NCI-H345 (cell line): ENCODE results near the gene IL1RL1.

Experiments used
- DNase-seq: peaks from one replicate; lab custom pipeline; 2025; lab: John Stamatoyannopoulos, UW

The IL1RL1 gene

DNA sequence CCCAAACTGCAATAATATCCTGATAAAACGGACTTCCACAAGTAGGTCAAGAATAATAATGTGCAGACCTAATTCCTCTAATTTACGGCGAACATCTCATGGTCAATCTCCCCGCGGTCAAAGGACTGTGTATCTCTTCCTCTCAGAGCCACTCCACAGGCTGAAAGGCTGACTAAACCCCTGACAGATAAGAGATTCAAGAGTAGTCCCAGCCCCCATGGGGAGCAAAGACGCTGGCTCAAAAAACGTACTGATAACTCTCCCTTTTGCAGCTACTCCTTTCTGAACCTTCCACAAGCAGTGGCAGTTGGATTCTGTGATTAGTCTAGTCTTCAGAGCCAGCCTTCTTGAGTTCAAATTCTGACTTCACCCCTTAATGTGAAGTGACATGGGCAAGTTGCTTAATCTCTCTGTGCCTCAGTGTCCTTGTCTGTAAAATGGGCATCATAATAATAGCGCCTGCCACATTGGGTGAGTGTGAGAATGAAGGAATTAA, 24.6 kb downstream of the IL1RL1 start:
- no peak for DNase-seq

DNA sequence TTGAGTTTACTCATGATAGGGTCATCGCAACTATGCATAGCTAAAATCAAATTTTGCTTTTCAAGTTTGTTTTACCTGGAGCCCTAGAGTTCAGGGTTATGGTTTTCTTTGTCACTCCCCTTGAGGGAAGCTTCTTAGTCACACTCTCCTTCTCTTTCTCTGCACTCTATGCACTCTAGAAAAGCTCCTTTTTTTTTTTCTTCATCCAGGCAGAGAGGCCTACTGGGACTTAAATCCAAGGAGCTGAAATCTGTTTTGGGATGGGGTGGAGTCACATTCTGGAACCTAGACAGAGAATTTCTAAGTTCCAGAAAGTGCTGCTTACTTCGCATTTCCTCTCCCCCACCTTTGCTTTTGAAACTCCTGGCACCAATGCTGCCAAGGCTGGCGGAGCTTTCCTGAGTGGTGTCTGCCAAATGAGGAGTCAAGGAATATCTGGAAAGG, 25.2 kb downstream of the IL1RL1 start:
- DNase-seq, result no peak

DNA sequence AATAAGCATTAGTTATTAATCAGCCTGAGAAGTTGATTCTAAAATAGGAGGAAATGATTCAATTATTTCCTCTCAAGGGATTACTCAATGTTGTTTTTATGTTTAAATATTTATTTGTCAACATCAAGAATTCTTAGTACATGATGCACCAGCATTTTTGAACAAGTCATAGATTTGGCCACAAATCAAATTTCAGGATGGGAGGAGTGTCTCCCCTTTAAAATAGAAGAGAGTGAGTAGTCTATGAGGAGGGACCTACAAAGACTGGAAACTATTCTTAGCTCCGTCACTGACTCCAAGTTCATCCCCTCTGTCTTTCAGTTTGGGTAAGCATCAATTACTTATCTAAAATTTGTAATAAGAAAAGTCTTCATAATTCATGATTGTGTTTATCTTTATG, 25.6 kb downstream of the IL1RL1 start:
- no peak for DNase-seq

DNA sequence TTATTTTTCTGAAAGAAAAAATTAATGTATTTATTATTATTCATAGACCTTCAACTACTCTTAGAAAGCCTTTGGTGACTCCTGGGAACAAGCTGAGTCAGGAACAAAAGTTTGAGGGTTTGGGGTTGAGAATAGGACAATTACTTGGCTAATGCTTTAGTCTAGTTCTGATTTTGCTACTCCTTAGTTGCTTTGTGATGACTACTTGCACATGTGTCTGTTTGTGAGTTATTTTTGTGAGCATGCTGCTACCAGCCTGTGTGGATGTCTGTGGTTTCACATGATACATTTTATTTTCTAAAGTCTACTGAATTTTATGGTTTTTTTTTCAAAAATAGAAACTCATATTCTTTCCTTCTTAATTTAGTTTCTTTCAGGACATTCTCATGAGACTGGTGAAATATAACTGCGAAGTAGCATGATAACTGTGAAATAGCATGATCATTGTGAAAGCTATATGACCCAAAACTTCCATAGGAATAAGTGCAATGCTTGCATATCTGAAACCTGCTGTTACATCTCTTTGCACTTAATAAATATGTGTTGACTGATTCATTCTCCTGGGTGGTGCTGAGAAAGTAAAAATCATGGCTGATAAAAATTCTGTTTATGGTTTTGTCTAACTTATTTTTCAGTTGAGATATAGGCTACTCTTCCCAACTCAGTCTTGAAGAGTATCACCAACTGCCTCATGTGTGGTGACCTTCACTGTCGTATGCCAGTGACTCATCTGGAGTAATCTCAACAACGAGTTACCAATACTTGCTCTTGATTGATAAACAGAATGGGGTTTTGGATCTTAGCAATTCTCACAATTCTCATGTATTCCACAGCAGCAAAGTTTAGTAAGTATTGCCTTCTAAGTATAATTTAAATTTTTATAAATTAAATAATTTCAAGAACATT, 26.4 kb downstream of the IL1RL1 start:
- no peak for DNase-seq

DNA sequence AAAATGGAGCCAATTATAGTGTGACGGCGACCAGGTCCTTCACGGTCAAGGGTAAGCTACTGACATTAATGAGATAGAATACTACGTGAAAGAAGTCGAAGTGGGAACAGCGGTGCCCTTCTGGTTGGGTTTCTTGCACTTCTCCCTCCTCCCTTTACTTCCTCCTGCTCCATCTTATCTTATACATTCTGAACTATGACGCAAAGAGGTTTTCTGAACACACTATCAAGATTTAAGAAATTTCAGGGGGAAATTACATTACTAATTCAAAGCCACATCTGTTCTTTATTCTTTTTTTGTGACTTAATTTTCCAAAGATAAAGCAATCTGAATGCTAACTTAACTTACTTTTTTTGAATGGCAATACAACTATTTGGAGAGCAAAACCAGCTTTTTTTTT, 29.4 kb downstream of the IL1RL1 start:
- DNase-seq, result no peak

DNA sequence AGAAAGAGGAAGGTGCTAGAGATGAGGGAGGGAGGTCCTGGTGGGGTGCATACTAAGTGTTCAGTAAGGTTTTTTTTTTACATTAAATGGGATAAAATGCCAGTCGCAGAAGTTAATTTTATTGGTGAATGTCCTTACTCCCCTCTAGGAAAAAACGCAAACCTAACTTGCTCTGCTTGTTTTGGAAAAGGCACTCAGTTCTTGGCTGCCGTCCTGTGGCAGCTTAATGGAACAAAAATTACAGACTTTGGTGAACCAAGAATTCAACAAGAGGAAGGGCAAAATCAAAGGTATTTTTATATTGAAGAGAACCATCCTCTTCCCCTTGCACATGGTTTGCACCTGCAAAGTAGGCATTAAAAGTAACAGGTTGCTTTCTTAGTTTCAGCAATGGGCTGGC, 31.5 kb downstream of the IL1RL1 start:
- no peak for DNase-seq

DNA sequence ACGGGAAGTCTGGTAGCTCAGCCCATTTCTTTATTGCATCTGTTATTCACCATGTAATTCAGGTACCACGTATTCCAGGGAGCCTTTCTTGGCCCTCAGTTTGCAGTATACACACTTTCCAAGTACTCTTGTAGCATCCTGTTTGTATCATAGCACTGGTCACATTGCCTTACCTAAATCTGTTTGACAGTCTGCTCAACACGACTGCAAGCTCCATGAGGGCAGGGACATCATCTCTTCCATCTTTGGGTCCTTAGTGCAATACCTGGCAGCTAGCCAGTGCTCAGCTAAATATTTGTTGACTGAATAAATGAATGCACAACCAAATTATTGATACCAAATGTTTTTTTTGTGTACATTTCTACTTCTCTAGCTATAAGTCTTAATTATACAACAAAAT, 33.0 kb downstream of the IL1RL1 start:
- no peak for DNase-seq

DNA sequence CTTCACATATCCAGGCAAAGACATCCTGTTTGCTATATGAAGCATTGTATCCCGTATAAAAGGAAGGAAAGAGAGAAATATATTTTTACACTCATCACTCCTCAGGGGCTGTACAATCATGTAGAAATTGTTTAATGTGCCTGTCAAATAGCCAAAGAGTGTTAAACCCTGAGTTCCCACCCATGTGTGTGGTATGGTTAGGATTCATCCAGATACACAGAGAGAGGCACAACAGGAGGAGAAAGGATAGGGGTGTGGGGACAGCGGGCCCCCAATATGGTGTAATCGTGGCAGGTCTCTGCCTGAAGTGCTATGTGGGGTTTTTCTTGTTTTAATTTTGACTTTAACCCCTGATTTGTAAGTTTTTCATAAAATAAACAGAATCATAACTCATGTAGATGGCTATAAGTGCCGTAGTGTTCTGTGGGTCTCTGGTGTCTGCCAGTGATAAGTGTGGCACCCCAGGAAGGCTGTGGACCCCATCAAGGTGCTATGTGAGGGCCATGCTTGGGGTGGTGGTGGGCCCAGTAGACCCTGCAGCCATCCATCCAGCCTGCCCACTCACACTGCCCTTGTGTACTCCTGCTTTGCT, 34.1 kb downstream of the IL1RL1 start:
- DNase-seq, result no peak

DNA sequence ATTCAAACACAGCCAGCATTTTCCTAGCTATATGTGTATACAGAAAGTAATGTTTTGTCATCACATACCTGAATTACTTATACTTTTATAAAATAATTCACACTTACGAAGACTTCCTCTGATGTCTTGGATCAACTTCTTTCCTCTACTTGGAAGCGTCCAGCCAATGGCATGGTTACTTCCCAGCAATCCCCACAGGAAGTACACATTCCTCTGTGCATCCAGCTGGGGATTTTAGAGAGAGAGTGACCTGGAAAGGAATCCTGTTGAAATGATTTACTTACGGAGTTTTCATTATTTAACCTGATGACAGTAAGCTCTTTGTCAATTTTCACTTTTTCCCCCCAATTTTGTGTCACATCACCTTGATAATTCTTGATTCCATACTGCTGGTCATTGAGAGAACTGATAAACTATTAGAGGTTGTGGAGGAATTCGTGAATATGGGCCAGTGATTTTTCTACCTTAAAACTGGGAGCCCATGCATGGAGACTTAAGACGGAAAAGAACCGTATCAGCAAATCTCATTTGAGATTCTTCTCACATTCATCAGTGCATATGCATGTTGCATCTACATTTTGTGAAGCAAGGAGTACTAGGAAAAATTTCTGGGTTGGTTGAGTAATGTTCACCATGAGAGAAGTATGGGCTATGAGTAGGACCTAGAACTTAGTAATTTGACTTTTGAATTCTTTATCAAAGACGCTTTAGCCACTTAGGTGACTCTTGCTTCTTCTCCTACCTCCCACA, 35.2 kb downstream of the IL1RL1 start:
- no peak for DNase-seq

DNA sequence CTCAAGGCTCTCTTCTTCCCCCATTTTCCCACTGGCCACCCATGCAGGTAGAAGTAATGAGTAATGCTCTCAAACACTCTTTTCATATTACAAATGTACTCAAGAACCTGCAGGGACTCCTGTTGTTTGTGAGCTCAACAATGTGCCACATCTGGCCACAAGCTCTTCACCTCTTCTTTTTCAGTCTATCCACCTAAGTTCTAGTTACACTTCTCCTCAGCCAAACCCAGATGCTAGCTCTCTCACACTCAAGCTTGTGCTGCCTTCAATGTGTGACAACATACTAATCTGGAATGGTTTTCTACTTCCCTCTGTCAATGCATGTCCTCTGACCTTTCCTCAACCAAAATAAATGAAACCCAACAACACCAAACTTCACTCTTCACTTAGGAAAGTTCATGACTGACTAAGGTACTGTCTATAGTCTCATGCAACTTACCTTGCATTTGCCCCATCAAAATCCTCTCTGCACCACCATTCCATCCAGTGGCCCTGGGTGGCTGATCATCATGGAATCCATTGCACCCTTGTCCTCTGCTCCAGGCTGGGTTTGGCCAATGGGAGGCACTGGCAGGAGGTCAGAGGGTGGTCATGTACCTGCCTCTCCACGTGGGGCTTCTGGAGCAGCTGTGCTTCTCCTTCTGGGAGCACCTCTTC, 38.9 kb downstream of the IL1RL1 start:
- DNase-seq, result no peak

DNA sequence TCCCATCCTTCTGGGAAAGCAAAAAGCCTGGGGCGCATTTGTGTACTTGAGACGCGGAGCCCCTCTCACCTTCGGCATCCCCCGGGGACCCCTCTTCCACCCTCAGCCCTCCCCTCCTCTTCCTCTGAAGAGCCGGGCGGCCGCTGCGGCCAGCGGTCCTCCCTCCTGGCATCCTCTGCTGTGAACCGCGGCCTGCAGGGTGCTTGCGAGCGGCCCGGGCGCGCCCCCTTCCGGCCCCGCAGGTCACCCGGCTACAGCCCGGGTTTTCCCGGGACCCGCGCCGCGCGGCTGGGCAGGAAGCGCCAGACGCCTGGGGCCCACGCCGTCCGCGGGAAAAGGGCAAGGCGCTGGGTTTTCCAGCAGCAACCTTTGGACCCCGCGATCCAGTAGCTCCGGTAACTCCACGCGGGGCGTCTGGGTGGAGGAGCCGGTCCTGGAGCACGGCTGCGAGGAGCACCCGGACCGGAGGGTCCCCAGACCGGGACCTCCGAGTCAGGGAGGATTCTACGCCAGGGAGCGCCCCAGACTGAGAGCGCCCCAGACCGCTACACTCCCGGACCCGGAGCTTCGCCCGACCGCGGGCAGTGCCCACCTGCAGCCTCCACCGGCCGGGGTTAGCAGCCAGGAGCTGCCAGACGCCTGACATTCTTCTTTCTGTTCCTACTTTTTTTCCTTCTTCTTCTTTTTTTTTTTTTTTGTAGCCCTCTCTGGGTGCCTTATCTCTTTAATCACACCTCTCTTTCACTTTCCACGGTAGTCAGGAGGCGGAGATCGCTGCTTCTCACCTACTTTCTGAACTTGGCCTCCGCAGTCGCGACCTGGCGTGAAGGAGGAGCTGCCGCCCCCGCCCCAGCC, 44.4 kb downstream of the IL1RL1 start, which contains the start of gene IL18R1:
Gene IL18R1, plus strand, starts transcription at position 271 of the 855 bp plus-strand sequence. CDS start 6,865 bp downstream, outside the sequence.
- peak; percentile 70 for DNase-seq

DNA sequence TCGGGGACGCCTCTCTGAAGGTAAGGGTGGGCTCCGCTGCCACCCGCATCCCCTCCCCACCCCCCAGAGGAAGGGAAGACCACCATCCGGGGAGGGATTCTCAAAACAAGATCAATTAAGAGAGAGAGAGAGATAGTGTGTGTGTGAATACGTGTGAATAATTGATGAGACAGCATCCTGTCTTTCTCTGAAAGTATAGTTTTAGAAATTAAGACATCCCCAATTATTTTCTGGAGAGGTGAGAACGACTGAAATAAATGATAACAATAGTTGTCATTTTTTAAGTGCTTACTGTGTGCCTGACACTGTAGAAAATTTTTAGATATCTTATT, 45.0 kb downstream of the IL1RL1 start:
- no peak for DNase-seq

DNA sequence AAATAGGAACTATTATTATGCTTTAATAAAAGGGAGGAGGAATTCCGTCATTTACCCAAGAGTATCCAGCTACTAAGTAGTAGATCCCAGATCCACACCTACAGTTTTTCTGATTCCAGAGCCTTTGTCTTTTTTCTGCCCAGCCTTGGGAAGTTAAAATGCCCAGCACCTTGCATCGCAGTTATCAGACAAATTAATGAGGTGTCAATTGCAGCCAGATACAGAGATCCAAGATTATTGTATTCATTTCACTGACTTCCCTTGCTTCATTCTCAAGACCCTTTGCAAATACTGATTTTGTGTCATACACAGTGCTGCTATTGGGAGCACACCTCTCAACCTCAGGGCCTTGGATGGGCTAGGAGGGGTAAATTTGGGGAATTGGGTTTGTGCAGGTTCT, 45.4 kb downstream of the IL1RL1 start:
- DNase-seq, result no peak

DNA sequence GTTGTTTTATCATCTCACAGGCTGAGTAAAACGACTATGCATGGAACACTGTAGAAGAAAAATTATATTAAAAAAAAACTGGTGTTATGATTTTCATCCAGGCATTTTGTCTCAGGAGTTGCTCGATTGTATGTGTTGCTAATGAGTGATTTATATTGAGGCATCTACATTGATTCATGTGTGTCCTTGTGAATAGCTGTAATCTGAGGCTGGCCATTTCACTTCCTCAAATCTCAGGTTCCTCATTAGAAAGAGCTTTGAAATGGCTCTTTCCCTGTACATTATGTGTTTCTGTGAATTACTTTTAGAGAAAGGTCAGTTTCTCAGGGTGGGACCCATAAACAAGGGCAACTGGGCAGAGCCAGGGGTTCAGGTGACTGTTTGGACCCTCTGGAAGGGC, 46.6 kb downstream of the IL1RL1 start:
- no peak for DNase-seq

DNA sequence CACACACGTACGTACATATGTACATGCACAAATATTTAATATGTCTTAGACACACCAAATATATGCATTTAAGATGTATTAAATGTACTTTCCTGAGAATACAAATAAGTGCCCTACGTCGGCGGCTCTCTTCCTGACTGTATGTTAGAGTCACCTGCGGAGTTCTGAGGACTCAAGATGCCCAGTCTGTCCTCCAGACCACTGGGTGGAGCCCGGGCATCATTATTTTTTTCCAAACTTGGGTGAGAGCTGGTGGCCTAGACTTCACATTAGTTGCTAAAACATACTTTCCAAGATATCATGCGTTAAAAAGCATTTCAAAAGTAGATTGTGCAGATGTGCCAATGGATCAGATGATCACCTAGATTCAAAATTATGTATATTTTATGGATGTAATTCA, 47.1 kb downstream of the IL1RL1 start:
- DNase-seq, result no peak

DNA sequence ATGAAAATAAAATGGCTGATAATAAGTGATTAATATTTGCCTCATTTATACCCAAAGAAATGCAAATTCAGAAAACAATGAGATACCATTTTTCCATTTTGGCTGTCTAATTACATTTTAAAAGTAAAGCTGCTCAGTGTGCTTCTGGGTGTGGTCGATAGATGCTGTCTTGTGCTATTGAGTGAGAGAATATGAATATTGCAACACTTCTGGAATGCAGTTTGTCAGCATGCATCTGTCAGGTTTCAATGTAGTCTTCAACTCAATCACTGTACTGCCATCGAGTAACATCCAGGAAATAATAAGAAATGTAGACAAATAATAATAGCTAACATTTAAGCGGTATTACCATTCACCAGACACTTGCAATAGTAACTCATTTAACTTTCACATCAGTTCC, 48.2 kb downstream of the IL1RL1 start:
- no peak for DNase-seq

DNA sequence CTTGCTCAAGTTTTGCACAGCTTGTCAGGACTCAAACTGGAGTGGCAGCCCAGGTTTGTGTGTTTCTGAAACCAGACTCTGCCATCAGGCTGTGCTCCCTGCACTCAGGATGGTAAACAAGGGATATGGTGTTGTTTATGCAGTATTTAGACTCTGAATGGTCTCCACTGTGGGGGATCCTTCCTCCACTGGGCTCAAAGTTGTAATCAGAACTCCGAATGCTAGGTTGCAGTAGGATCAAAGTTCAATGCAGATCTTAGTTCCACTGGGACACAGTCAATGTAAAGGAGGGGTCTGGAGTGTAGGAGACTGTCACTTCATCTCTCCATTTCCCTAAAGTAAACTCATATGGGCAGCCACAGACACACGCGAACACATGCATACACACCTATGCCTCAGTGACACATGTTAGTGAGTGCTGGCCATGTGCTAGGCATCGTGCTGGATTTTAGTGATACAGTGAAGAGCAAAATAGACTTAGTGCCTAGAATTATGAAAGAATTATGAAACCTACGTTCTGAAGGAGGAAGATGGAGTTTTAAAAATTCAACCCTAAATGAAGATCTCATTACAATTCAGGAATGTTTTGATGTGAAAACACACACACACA, 50.4 kb downstream of the IL1RL1 start:
- DNase-seq, result no peak

DNA sequence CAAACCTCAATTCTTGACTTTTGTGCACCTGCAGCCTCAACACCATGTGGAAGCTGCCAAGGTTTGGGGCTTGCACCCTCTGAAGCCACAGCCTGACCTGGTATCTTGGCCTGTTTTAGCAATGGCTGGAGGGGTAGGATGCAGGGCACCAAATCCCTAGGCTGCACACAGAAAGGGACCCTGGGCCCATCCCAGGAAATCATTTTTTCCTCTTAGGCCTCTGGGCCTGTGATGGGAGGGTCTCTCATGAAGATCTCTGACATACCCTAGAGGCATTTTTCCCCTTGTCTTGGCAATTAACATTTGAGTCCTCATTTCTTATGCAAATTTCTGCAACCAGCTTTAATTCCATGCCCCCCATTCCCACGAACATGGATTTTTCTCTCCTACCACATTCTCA, 54.4 kb downstream of the IL1RL1 start:
- no peak for DNase-seq

DNA sequence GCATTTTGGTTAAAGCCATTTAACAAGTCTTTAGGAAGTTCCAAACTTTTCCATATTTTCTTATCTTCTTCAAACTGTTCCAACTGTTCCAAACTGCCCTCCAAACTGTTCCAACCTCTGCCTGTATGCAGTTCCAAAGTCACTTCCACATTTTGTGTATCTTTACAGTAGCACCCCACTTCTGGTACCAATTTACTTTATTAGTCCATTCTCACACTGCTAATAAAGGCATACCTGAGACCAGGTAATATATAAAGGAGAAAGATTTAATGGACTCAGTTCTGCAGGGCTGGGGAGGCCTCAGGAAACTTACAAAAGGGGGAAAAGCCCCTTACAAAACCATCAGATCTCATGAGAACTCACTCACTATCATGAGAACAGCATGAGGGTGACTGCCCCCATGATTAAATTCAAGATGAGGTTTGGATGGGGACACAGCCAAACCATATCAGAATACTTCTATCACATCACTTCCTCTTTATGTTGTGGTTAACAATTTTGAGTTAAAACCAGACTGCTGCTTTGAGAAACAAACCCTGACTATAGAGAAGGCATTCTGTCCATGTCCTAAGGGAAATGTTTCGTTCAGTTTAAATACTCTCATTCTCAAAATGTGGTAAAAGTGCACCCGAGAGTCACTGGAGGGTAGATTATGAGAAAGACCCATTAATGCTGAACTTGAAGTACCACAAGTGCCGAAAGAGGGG, 55.2 kb downstream of the IL1RL1 start:
- no peak for DNase-seq

DNA sequence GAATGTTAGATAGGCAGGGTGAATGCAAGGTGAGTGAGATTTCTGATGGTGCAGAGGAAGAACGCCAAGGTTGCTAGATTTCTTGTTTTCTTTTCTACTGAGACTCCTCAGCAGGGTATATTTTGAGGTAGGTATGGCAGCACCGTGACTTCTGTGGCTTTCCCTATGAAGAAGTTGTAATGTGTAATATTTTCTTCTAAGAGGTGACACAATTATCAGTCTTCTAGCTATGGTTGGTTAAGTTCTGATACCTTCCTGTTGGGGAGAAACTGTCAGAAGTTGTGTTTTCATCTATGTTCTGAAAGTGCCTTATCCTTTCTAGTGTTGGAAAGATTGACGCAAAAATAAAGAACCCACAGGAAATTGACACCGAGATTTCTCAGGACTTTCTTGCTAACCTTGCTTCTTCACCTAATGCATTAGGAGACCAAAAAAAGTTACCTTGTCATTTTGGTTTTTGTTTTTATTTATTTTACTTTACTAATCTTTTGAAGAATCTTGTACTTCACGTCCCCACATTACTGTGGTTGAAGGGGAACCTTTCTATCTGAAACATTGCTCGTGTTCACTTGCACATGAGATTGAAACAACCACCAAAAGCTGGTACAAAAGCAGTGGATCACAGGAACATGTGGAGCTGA, 56.1 kb downstream of the IL1RL1 start:
- no peak for DNase-seq
